ENCODE data around the gene NUDT9.

Gene NUDT9

DNA sequence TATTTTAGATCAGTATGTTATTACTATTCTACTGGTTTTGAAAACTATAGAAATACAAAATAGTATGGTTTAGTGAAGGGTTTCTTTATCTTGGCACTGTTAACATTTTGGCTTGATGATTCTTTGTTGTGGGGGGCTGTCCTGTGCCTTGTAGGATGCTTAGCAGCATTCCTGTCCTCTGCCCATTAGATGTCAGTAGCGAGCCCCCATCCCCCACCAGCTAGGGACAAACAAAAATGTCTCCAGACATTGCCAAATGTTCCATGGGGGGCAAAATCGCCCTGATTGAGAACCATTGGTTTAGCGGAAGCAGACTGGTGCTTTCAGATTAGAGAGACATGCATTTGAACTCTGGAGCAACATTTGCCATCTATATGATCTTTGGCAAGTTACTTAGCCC is 83.5 kb downstream of the NUDT9 start:
- DNase-seq (ENCODE audit: low read depth in 1 of 2, low spot score in 1 of 2) = no peak

DNA sequence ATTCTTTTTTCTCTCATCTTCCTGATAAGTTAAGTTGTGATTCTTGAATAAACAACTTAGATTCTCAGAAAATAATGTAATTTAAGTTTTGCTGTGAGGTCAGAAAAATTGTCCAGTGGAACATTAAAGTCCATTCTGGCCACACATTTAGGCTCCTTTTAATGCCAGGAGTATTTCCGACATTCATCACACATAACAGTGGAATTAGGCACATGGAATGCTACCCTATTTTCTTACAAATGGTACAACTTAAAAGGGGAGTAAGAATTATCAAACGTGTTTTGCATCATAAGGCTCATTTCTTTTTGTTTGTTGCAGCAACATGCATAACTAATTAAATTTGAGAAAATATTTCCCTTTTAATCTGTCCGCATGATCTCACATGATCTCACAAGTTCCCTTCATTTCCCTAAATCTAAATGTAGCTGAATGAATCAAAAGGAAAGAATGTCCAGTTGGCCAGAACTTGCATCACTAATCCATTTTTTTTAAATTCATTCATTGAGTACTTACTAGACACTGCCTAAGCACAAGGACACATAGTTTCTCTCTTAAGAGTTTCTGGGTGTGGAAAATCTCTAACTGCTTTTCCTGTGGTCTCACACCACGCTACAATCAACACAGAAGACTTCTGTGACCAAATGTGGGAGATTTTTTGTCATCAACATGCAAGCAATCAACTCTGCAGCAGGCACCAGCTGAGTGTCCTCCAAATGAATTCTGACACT is 84.8 kb downstream of the NUDT9 start:
- no peak for DNase-seq (ENCODE audit: low read depth in 1 of 2, low spot score in 1 of 2)
